Adrenal gland (tissue), 12 donors: Measurements from ENCODE around the gene MYOM3. TPM values are rescaled to one million over a fixed set of nuclear protein-coding genes. Genes with fewer than 3 reads are reported as not detected.

ENCODE experiments used
- DNase-seq, 7 donors: peaks; one replicate each; pipeline ENCODE4 v3.0.0-alpha.2; 2019 to 2020
- H3K27ac ChIP-seq, 5 donors: fragments of 200-600 bp; sonication (generic) in 4 of 5; 1 replicate in 3 of 5; 2 replicates in 2 of 5; pipeline versions ENCODE4 v1.5.1 to v1.8.0; 2016 to 2020; ENCODE audit warnings: mild to moderate bottlenecking in 1 of 5
- H3K27me3 ChIP-seq: fragments of 200-600 bp; 2 replicates; pipeline ENCODE4 v1.8.0; 2021
- H3K36me3 ChIP-seq, 2 donors: fragments of 200-600 bp; replicated peaks in 1 of 2; 1 replicate in 1 of 2; 2 replicates in 1 of 2; pipeline versions ENCODE4 v1.5.1 to v1.8.0; 2018 to 2022
- H3K4me1 ChIP-seq, 2 donors: fragments of 200-600 bp; replicated peaks in 1 of 2; 1 replicate in 1 of 2; 2 replicates in 1 of 2; pipeline versions ENCODE4 v1.5.1 to v1.8.0; 2018 to 2021
- H3K4me3 ChIP-seq, 4 donors: fragments of 200-600 bp; sonication (generic) in 3 of 4; one replicate each; pipeline ENCODE4 v1.5.1; 2016 to 2018
- H3K9me3 ChIP-seq, 3 donors: fragments of 200-600 bp; sonication (generic) in 1 of 3; replicated peaks in 1 of 3; 1 replicate in 2 of 3; 2 replicates in 1 of 3; pipeline versions ENCODE4 v1.5.1 to v1.8.0; 2016 to 2021
- POLR2A ChIP-seq, 2 donors: fragments of 450-650 bp; IDR thresholded peaks; one replicate each; pipeline ENCODE4 v1.6.1; 2017; ENCODE audit warnings: antibody characterized with exemption in 2 of 2, mild to moderate bottlenecking in 2 of 2, moderate library complexity in 1 of 2
- WGBS, 4 donors: extraction: QIAGEN DNeasy Blood & Tissue Kit in 2 of 4; methylation state at CpG; one replicate each; pipeline versions ENCODE4 v1.1.5 to v1.1.7; 2013 to 2017; 5-methylcytosine and 5-hydroxymethylcytosine counted together
- intact Hi-C, 2 donors: fragments of 100-400 bp; cut with DNase I; formaldehyde crosslinking; loops; one replicate each; pipeline versions ENCODE4 v1.14.1 to v1.15.0; 2022 to 2023
- polyA plus RNA-seq, 3 donors: library from polyadenylated mRNA; stranded (reverse); fragments of 200-250 nt in 2 of 3; fragments of 350-450 nt in 1 of 3; fragmentation: Illumina TruSeq in 1 of 3; extraction: RNeasy Lipid Tissue Mini Kit (QIAGEN cat#74804) in 1 of 3; gene quantifications; one replicate each; pipeline ENCODE4 v1.2.3, GENCODE V29; 2013 to 2014
- total RNA-seq, 9 donors: library from RNA; depleted of rRNA in 4 of 9; stranded (reverse); fragments of >200 nt in 4 of 9; fragments of 120-200 nt in 1 of 9; fragmentation: NEBNext Ultra II Directional in 1 of 9; extraction: Animal tissue kit (Norgen Biotek cat#: 25700) in 1 of 9; gene quantifications; one replicate each; pipeline versions ENCODE4 v1.1.0 to v1.2.4, GENCODE V29; 2013 to 2023
- TF ChIP-seq, protein P1 (sequence below), 6 experiments: fragments of 450-650 bp in 4 of 6; fragments of 200-600 bp in 2 of 6; sonication (generic) in 1 of 6; IDR thresholded peaks; 1 replicate in 5 of 6; 2 replicates in 1 of 6; pipeline versions ENCODE4 v1.5.1 to v1.8.0; 2016 to 2021; ENCODE audit warnings: antibody characterized with exemption in 6 of 6, mild to moderate bottlenecking in 2 of 6, moderate library complexity in 1 of 6
- donor health status: healthy with polysubstance abuse.
- donor health status: Bipolar disorder and iron deficiency.
- donor health status: DM: yes; HTN: yes; CAD: no.
- donor health status: DM: no; HTN: no; CAD: no.
- donor health status: DM: no; HTN: no; CAD: no.
- donor health status: DM: yes; HTN: yes; CAD: no.

The MYOM3 gene
- total and polyA plus RNA-seq, 12 donors, result 0.09 to 7.0 (median 0.18) TPM

DNA sequence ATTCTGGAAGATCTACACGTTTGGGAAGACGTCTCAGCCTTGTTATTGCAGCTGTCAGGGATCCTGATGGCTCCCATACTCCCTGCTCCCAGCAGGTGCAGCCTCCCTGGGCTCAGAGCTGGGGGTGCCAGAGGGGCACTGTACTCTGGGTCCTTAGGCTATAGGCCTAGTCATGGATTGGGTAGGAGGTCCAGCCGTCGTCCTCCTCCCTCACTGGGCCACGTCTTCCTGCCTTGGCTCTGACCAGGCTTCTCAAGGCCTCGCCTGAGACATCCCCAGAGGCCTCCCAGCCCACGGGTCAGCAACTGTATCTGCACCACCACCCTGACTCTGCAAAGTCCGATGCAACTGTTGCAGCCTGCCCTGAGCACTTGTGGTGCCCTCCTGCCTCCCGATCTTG, 18.2 kb downstream of the MYOM3 start:
- WGBS, 4 donors, result 73 to 86% (median 84%) methylated on average over 5 to 9 of the region's 9 CpGs
- H3K36me3 ChIP-seq, result no peaks in the 10 kb centered on the region

DNA sequence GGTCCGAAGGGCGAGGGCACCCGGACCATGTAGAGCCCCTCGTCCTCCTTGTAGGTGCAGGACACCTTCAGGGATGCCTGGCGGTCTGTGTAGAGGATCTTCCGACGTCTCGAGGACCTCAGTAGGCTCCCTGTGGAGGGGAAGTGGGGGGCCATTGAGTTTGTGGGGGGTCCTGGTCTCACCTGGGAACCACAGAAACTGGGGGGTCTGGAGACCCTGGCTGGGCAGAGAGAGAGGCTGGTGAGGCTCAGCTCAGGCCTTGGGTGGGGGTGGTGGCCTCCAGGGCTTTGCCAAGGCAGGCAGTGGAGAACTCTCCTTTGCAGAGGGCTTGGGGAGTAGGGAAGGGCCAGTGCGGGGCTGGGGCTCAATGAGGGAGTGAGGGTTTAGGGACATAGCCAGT, 19.0 kb downstream of the MYOM3 start:
- no peaks in the 10 kb centered on the region for H3K27me3 ChIP-seq
- H3K9me3 ChIP-seq, result no peaks in the 10 kb centered on the region
- H3K36me3 ChIP-seq, result no peaks in the 10 kb centered on the region
- DNase-seq, result no peak
- no peak for TF ChIP-seq POLR2A (IDR thresholded peaks at IDR 0.05)
- TF ChIP-seq, protein P1, sequence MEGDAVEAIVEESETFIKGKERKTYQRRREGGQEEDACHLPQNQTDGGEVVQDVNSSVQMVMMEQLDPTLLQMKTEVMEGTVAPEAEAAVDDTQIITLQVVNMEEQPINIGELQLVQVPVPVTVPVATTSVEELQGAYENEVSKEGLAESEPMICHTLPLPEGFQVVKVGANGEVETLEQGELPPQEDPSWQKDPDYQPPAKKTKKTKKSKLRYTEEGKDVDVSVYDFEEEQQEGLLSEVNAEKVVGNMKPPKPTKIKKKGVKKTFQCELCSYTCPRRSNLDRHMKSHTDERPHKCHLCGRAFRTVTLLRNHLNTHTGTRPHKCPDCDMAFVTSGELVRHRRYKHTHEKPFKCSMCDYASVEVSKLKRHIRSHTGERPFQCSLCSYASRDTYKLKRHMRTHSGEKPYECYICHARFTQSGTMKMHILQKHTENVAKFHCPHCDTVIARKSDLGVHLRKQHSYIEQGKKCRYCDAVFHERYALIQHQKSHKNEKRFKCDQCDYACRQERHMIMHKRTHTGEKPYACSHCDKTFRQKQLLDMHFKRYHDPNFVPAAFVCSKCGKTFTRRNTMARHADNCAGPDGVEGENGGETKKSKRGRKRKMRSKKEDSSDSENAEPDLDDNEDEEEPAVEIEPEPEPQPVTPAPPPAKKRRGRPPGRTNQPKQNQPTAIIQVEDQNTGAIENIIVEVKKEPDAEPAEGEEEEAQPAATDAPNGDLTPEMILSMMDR (IDR thresholded peaks at IDR 0.05), result no peak
- WGBS, 4 donors, result 89 to 97% (median 91%) methylated on average over 9 of the region's 9 CpGs
- intact Hi-C loops, result no loop called here
- no peak overlapping the region for H3K4me3 ChIP-seq
- no peak overlapping the region for H3K27ac ChIP-seq
- no peaks in the 10 kb centered on the region for H3K4me1 ChIP-seq

More for the DNA sequence above, 18.2 kb downstream of the MYOM3 start:
- Histone ChIP-seq H3K4me3 (no peak overlapping the region), H3K27me3 (no peaks in the 10 kb centered on the region), H3K27ac (no peak overlapping the region), H3K9me3 (no peaks in the 10 kb centered on the region), H3K4me1 (no peaks in the 10 kb centered on the region)
- TF ChIP-seq, protein P1 (IDR thresholded peaks at IDR 0.05), result no peak
- TF ChIP-seq POLR2A (IDR thresholded peaks at IDR 0.05), result no peak
- intact Hi-C loops, result no loop called here
- DNase-seq, result no peak

DNA sequence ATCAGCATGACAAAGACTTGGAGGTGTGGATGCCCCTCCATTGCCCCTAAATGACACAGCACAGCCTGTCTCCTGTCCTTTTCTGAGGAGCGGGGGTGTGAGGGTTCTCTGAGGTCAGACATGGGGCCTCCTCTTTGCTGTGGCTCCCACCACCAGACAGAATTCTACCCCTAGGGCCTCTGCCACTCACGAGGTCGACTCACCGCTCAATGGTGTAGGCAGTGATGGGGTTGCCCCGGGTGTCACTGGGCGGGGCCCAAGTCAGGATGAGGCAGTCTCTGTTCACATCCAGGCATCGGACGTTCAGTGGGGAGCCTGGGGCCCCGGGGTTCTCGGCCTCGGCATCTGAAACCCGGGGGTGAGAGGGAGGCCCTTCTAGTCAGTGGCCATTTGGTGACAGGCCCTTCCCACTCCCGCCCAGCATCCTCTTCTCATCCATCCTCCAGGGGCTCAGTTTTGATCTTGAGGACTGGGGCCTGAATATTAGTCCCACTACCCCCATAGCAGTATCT, 19.9 kb downstream of the MYOM3 start:
- H3K27me3 ChIP-seq, result no peaks in the 10 kb centered on the region
- no peak for DNase-seq
- intact Hi-C loops, result no loop called here
- H3K27ac ChIP-seq, result no peak overlapping the region
- no peaks in the 10 kb centered on the region for H3K36me3 ChIP-seq
- no peaks in the 10 kb centered on the region for H3K4me1 ChIP-seq
- TF ChIP-seq POLR2A (IDR thresholded peaks at IDR 0.05), result no peak
- TF ChIP-seq, protein P1 (IDR thresholded peaks at IDR 0.05), result no peak
- 80 to 87% (median 84%) methylated on average over 8 to 13 of the region's 13 CpGs for WGBS, 4 donors
- H3K4me3 ChIP-seq, result no peak overlapping the region
- H3K9me3 ChIP-seq, result no peaks in the 10 kb centered on the region

DNA sequence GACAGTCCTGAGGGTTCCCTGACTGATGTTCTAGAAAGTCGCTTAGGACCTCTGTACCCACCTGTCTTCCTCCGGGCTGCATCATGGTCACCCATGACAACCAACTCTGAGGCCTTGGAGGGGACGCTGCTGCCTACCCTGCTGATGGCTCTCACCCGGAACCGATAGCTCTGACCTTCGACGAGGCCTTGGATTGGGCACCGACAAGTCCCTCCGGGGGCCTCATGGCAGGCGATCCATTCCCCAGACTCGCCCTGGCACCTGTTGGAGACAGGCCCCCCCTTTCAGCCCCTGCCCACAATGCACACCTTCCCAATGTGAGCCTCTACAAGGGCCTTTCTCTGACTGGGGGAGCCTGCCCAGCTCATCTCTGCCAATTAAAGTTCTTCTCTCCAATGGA, 21.2 kb downstream of the MYOM3 start:
- no peaks in the 10 kb centered on the region for H3K27me3 ChIP-seq
- H3K36me3 ChIP-seq, result no peaks in the 10 kb centered on the region
- intact Hi-C loops, result no loop called here
- no peaks in the 10 kb centered on the region for H3K4me1 ChIP-seq
- no peaks in the 10 kb centered on the region for H3K9me3 ChIP-seq
- DNase-seq, result no peak
- H3K27ac ChIP-seq, result no peak overlapping the region
- TF ChIP-seq POLR2A (IDR thresholded peaks at IDR 0.05), result no peak
- TF ChIP-seq, protein P1 (IDR thresholded peaks at IDR 0.05), result no peak
- WGBS, 4 donors, result 83 to 90% (median 88%) methylated on average over 10 to 11 of the region's 11 CpGs; no CpG with 5 or more reads in 1 of the 4 donors
- no peak overlapping the region for H3K4me3 ChIP-seq
